GM18511 (cell line): ENCODE results near the gene MUCL3.
"Not testable (repeated sequence)": the region's sequence is repeated elsewhere in the genome, so short reads cannot be mapped to it uniquely, and the experiment has no call there.

Source experiments
- ATAC-seq: cut with Tn5 transposase; IDR thresholded peaks from one replicate; pipeline ENCODE4 v1.9.1; 2021; ENCODE audit warnings: mild to moderate bottlenecking, moderate library complexity; ENCODE audit not compliant: unreplicated experiment

The MUCL3 gene

DNA sequence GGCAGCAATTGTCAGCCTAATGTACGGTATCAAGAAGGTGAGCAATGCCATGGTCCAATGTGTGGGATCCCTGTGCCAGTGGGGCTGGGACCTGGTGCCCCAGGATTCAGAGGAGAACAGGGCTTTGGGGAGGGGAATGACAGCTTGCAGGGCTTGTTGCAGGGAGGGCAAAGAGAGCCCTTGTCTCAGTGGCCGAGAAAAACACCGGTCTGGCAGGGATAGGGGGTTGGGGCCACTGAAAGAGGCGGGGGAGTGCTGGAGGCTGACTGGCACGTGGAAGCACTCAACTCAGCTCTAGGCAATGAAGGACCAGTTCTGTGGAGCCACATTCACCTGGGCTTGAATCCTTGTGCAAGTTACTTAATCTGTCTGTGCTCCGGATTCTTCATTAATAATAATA lies 3.5 kb upstream of the MUCL3 start:
- no peak for ATAC-seq

DNA sequence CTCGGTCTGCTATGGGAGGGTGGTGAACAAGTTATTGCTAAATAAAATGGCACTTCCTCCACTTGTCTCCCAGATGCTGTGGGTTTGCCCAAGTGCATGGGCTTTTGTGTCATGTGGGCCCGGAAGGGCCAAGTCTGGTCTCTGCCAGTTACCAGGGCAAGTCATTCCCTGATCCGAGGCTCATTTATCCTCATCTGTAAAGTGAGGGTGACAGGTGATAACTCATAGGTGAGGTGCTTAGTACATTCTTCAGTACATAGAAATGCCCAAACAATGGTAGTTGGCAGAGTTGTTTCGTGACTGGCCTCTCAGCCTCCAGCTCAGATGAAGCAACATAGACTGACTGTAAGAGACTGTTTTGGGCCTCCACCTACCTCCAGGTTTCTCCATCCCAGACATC lies 2.0 kb upstream of the MUCL3 start:
- no peak for ATAC-seq

DNA sequence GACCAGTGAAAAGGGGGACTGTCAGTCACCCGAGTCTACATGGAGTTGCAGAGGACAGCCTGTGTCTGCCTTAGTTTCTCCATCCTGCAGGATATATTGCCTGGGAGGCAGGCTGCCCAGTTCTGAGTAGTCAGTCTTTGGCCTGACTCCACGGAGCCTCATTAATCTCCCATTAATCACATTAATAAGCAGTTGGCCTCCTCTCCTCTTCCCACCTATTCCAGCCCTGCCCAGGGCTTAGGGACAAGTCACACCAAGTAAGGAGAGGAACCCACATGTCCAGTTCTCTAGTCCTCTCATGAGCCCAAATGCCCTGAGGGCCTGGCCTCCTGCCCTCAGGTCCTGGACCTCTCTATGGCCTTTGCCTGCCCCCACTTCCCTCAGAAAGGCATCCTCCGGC lies 1.3 kb upstream of the MUCL3 start:
- no peak for ATAC-seq

DNA sequence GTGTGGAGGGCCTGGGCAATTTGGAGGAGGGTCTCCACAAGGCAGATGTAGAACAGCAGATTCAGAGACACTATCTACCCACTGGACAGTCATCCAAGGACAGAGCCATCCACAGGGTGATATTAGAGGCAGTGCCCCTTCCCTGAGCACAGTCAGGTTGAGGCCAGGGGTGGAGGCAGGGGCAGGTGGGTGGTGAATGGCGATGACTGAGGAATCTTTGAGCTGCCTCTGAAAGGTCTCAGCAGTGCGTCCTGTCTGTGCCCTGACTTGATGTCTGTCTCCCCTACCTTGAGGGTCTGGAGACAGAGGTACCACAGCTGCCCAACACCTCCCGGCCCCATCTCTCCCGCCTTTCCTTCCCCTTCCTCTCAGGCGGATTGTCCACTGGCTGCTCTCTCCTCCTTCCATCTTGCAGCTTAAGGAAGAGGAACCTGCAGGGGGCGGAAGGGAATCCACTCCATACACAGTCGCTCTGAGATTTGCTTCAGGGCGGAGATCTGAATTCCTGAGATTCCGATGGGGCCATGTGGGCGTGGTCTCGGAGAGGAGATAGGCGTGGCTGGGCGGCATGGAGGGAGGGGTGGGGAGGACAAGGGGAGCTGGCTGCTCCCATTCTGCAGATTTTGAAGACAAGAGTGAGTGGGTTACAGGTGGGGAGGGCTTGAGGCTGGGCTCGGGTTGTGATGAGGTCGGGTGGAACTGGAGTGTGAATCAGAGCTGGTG lies 1.7 kb downstream of the MUCL3 start:
- ATAC-seq: no peak

DNA sequence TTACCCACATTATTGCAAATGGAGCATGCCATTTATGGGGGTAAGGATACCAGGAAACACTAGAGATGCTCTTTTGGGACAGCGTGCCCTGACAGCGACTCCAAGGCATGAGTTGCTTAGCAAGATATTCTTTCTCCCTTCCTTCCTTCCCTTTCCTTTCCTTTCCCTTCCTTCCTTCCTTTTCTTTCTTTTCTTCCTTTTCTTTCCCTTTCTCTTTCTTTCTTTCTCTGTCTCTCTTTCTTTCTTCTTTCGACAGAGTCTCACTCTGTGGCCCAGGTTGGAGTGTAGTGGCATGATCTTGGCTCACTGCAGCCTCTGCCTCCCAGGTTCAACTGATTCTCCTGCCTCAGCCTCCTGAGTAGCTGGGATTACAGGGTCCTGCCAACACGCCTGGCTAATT lies 3.3 kb downstream of the MUCL3 start:
- no peak for ATAC-seq

DNA sequence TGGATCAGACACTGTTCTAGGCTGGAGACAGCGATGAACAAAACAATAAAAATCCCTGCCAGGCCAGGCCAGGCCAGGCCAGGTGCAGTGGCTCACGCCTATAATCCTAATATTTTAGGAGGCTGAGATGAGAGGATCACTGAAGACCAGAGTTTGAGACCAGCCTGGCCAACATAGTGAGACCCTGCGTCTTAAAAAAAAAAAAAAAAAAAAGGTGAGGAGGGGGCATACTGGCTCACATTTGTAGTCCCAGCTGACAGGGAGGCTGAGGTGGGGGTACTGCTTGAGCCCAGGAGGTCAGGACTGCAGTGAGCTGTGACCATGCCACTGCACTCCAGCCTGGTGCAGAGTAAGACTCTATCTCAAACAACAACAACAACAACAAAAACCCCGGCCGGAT lies 4.5 kb downstream of the MUCL3 start:
- no peak for ATAC-seq

DNA sequence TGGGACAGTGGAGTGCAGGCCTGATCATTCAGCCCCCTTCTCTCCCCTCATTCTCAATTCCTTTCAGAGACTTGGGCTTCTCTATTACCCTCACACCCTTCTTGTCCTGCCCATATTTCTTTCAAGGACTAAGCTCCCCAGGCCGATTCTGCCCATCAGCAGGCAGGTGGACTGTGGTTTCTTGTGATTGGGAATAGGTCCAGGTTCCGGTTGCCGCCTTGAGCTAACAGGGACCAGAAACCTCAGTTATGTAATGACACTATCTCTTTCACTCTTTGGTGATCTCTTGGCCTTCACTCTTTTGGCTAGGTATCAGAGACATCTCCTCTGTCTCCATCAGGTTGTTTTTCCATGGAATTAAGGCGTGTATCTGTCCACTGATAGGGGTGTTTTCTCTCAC lies 6.5 kb downstream of the MUCL3 start:
- ATAC-seq: no peak

DNA sequence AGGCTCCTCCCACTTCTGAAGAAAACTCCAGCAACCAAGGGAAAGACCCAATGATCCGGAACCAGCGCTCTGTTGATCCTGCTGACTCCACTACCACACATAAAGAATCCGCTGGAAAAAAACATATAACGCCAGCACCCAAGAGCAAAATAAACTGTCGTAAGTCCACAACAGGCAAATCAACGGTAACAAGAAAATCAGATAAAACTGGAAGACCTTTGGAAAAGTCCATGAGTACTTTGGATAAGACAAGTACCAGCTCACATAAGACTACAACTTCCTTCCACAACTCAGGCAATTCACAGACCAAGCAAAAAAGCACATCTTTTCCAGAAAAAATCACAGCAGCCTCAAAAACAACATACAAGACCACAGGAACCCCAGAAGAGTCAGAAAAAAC lies 8.0 kb downstream of the MUCL3 start:
- ATAC-seq: no peak

DNA sequence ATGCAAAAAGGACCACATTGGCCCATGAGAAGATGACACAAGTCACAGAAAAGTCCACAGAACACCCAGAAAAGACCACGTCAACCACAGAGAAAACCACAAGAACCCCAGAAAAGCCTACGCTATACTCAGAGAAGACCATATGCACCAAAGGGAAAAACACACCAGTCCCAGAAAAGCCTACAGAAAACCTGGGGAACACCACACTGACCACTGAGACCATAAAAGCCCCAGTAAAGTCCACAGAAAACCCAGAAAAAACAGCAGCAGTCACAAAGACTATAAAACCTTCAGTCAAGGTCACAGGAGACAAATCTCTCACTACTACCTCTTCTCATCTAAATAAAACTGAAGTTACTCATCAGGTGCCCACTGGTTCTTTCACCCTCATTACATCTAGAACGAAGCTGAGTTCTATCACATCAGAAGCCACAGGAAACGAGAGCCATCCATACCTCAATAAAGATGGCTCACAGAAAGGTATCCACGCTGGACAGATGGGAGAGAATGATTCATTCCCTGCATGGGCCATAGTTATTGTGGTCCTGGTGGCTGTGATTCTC lies 11.2 kb downstream of the MUCL3 start:
- no peak for ATAC-seq

DNA sequence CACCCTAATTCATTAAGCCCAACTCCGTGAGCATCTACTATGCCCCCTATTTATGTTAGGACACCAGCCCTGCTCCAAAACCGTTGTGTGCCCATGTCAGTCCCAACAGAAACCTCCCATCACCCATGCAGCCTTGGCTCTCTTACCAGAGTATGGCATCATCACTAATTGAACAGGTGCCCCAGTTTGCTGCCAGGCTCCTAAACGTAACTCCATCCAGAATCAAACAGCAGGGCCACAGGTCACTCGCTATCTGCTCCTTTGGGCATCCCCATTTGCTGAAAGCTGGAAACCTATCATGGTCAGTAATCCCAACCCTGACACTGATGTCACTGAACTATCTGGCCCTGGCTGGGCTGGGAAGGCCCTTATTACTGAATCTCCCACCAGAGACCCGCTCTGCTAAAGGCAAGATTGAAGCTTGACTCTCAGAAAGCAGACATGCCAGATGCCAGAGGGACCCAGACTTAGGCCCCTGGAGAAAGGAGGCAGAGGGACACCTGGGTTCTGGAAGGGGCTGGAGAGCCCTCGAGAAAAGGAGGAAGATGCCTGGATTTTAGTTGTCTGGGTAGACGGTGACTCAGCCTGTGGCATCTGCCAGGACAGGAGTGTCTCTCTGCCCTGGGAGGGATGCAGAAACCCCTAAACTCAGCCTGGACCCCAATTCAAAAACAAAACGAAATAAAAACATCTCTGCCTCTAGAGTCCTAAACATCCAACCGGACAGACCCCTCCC lies 14.0 kb downstream of the MUCL3 start:
- ATAC-seq: no peak

DNA sequence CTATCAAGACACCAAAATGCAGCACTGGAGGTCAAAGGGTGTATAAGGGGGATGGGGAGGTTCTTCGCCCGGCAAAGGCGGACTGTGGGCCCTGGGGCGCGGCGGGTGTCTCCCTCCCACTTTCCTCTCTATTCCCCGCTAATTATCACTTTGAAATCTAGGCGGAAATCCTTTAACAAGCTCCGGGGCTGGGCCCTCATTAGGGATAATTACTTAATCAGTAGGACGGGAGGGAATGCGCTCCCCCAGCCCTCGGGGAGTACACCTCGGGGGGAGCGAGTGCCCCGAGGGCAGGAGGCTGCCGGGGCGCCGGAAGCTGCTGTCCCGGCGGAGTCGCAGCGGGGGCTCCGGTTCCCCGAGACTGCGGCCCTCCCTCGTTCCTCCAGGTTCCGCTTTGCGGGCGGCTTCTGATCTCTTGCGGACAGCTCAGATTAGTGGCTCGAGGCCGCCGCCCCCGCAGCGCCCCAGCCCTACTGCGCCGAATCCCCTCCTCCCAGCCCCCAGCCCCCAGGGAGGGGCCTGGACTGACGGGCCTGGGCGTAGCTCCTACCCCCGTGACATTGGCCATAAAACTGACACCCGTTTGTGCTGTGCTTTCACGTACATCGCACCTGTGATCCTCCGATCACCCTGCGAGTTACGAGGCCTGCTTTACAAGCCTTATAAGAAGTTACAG lies 14.7 kb downstream of the MUCL3 start:
- ATAC-seq: no peak

DNA sequence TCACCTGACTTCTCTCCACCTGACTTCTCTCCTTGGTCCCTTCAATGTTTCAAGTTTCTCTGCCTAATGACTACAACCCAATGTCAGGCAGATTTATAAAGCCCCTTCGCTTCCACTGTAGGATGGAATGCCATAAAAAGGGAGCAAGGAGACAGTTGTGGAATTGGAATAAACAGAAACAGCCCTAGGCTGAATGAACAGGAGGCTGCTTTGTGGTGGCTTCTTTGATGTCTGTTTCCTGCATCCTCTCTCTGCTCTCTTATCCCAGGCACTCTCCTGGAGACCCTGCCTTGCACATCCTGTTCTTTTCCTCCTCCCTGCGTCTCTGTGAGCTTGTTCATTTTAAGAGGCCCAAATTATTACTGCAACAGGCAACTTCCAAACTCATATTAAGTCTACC lies 16.9 kb downstream of the MUCL3 start:
- no peak for ATAC-seq

DNA sequence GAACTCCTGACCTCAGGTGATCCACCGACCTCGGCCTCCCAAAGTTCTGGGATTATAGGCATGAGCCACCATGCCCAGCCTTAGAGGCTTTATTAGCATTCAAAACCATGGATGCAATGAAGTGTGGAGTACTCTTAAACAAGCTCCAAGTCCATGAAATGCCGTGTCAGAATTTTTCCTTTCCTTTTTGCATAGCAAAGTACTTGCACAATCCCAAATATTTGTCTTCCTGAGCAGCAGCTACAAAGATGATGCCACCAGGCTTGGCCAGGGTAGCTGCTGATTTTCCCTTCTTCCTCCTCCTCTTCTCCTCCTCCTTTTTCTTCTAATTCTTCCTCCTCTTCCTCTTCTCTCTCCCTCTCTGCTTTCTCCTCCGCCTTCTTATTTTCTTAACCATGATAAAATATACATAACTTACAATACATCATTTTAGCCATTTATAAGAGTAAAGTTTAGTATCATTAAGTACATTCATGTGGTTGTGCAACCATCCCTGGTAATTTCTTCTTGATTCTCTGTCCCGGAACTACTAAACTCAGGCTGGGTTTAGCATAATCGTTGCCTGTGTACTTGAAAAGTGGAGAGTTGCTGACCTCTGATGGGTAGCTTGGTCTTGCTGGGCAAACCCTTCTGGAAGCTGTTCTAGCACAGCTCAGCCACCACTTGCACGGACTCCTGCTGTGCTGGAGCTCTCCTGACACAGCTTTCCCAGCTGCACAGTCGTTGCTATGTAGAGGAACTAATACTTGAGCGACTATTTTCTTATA lies 20.3 kb downstream of the MUCL3 start:
- no peak for ATAC-seq

DNA sequence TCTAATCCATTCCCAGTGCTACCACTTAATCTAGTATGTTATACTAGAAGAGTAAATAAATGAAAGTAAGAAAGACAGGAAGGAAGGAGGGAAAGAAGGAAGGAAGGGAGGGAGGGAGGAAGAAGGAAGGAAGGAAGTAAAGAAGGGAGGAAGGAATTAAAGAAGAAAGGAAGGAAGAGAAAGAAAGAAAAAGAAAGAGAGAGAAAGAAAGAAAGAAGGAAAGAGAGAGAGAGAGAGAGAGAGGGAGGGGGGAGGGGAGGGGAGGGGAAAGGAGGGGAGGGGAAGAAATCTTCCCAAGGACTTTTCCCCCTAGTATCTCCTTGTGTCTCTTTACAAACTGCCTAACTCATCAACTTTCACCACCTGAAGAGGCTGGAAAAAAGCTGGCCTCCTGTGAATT lies 21.9 kb downstream of the MUCL3 start:
- ATAC-seq: no peak

DNA sequence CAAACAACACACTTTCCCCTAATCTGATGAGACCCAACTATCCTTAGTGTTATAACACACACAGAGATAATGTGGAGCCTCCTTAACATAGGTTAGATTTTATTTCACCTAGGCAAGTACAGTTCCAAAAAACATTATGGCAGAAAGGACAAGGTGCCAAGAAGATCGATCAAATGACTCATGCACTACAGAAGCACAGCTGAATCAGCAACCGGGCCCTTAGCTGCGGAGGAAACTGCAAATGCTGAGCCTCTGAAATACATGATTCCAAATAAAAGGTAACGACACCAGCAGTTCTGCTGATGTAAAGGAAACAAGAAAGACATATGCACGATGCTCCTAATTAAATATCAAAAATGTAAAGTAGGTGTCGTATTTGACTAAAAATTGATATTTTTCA lies 22.9 kb downstream of the MUCL3 start:
- ATAC-seq: no peak

DNA sequence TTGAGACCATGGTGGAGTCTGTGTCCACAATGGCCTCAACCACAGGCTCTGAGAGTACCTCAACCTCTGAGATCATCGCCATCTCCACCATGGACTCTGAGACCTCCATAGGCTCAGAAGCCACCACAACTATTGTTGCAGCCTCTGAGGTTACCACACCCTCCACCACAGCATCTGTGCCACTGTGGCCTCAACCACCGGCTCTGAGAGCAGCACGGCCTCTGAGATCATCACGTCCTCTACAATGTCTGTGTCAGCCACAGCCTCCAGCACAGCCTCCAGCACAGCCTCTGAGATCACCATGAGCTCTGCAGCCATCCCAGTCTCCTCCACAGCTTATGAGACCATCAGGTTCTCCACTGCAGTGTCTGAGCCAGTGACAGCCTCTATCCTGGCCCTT lies 23.3 kb downstream of the MUCL3 start:
- no peak for ATAC-seq

DNA sequence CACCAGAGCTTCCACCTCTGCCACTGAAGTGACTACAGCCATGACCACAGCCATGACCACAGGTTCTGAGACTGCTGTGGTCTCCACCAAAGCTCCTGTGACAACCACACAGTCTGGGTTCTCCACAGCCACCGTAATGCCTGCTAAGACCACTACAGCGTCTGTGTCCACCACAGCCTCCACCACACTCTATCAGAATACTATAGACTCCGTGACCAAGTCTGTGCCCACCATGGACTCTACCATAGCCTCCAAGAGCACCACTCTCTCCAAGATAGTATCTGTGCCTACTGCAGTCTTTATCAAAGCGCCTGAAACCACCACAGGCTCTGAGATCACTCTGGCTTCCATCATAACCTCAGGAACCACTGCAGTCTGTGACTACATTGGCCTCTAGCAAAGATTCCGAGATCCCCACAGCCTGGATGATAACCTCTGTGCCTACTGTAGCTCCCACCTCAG lies 24.4 kb downstream of the MUCL3 start:
- ATAC-seq: no peak

DNA sequence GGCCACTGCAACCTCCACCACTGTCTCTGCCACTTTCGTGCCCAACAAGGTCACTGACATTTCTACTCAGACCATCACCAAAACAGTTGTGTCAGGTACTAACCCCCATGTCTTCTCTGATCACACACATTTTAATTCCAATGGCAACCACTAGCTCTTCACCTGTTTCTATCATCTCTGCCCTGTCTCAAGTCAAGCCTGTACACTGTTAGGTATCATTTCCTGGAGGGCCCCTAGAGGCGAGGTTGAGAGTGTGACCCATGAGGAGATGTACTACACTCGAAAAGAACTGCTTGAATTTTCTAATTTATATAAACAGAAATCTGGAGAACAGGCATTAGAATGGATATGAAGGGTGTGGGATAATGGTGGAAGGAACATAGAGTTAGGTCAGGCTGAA lies 25.4 kb downstream of the MUCL3 start:
- no peak for ATAC-seq

DNA sequence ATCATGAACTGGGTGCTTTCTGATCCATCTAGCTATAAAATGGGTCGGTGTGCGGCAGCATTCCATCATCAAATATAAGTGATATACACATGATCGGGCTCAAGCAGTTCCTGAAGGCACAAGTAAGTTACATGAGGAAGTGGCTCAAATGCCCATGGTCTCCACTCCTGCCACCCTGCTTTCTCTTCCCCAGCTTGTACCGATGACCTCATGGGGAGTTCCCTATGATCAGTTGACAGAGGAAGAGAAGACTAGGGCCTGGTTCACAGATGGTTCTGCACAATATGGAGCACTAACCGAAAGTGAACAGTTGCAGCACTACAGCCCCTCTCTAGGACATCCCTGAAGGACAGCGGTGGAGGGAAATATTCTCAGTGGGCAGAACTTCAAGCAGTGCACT lies 28.4 kb downstream of the MUCL3 start:
- not testable (repeated sequence) for ATAC-seq

DNA sequence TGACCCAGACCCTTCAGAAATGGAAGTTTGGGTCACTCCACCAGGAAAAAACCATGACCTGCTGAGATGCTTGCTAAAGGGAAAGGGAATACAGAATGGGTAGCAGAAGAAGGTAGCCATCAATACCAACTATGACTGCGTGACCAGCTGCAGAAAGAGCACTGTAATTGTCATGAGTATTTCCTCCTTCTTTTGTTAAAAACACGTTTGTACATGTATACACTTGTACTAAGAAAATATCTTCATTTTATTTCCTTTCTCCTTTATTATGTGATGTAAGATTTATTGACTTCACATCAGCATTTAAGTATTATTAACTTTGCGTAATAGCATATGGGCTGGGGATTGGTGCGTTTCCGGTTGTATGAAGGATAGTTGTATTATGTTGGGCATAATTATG lies 30.2 kb downstream of the MUCL3 start:
- no peak for ATAC-seq

DNA sequence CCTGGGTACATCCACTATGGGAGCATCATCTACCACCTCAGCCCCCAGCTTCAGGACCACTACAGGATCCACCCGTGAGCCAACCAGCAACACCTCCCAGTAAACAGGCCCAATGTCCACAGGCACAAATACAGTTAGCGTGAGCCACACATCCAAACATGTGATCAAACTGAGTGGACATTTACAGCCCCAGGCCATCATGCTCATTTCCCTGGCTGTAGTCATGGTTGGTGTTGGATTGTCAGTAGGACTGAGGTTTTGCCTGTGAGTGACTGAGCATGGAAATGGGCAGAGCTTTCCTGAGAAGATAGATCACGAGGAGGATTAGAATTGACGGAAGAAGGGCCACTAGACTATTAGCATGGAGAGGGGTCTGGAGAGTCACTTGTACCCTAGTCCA lies 32.0 kb downstream of the MUCL3 start:
- ATAC-seq: no peak
